Measurements from ENCODE around the gene CCNH.

DNA sequence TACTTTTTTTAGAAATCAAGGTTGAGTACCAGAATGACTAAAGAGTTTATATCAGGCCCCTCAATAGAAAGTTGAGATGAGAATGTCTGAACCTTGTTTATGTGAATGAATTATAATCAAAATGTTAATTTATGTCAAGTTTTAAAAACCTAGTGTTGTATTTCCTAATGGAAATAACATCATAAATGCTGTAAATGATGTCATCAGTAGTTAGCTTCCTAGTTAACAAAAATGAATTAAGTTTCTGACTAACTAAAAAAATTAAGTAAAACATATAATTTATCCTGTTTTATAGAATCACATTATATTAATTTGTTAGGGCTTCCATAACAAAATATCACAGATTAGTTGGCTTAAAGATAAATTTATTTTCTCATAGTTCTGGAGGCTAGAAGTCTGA is 45.0 kb upstream of the CCNH start:
- TF ChIP-seq CTCF (conservative IDR thresholded peaks at IDR 0.05; ENCODE audit: low read depth, low read length) (no peak), SMC3 (IDR thresholded peaks at IDR 0.05; ENCODE audit: low read depth, low read length) (no peak), POLR2A (IDR thresholded peaks at IDR 0.05; ENCODE audit: low read depth, low read length) (no peak), RFX5 (IDR thresholded peaks at IDR 0.05; ENCODE audit: low read depth, low read length) (no peak), RAD21 (IDR thresholded peaks at IDR 0.05; ENCODE audit: low read length) (no peak), MAFK (IDR thresholded peaks at IDR 0.05; ENCODE audit: low read depth, low read length) (no peak), BHLHE40 (IDR thresholded peaks at IDR 0.05; ENCODE audit: low read depth, low read length) (no peak), USF2 (IDR thresholded peaks at IDR 0.05; ENCODE audit: low read depth, low read length) (no peak), MAZ (IDR thresholded peaks at IDR 0.05; ENCODE audit: borderline replicate concordance, low read depth, low read length) (no peak), CEBPB (IDR thresholded peaks at IDR 0.05; ENCODE audit: low read depth, low read length) (no peak), ELK1 (IDR thresholded peaks at IDR 0.05; ENCODE audit: borderline replicate concordance, low read depth, low read length) (no peak)

Measured in IMR-90 (cell line).